ENCODE results near the gene PHC1.

The PHC1 gene

GRCh38 chr12:8969861-8970411 lies 55.6 kb downstream of the PHC1 start:
- TF ChIP-seq, protein P1, sequence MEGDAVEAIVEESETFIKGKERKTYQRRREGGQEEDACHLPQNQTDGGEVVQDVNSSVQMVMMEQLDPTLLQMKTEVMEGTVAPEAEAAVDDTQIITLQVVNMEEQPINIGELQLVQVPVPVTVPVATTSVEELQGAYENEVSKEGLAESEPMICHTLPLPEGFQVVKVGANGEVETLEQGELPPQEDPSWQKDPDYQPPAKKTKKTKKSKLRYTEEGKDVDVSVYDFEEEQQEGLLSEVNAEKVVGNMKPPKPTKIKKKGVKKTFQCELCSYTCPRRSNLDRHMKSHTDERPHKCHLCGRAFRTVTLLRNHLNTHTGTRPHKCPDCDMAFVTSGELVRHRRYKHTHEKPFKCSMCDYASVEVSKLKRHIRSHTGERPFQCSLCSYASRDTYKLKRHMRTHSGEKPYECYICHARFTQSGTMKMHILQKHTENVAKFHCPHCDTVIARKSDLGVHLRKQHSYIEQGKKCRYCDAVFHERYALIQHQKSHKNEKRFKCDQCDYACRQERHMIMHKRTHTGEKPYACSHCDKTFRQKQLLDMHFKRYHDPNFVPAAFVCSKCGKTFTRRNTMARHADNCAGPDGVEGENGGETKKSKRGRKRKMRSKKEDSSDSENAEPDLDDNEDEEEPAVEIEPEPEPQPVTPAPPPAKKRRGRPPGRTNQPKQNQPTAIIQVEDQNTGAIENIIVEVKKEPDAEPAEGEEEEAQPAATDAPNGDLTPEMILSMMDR (conservative IDR thresholded peaks at IDR 0.05; ENCODE audit: low read depth) = no peak
- POLR2A ChIA-PET (ENCODE audit: low non-redundant PET) = no interaction called here
- CTCF ChIA-PET = no interaction called here

DNA sequence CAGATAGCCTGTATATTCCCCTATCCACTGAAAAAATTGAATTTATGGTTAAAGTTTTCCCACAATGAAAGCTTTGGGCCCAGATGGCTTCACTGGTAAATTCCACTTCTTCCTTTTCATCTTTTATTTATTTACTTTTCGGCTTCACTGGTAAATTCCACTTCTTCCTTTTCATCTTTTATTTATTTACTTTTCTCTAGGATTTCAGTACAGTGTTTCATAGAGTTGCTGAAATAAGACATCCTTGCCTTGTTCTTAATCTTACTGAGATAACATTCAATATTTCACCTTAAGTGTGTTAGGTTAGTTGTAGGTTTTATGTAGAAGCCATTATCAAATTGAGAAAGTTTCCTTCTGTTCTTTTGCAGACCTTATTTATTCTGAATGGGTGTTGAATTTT lies 56.1 kb downstream of the PHC1 start:
- ChIA-PET CTCF (no interaction called here), POLR2A (ENCODE audit: low non-redundant PET) (no interaction called here)
- no peak for DNase-seq (ENCODE audit: low spot score)
- TF ChIP-seq, protein P1 (conservative IDR thresholded peaks at IDR 0.05; ENCODE audit: low read depth) = no peak
- no peak overlapping the region for H3K27ac ChIP-seq

More at GRCh38 chr12:8969861-8970411, 55.6 kb downstream of the PHC1 start:
- no peak for DNase-seq (ENCODE audit: low spot score)
- H3K27ac ChIP-seq = no peak overlapping the region

DNA sequence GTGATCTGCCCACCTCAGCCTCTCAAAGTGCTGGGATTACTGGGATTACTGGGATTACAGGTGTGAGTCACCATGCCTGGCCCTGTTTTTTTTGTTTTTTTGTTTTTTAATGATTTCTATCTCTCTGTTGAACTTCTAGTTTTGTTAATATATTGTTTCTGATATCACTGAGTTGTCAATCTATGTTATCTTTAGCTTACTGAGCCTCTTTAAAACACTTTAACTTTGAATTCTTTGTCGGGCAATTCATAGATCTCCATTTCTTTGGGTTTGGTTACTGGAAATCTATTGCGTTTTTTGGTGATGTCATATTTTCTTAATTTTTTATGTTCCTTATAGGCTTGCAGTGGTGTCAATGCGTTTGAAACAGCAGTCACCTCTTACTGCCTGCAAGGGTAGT lies 65.8 kb downstream of the PHC1 start:
- POLR2A ChIA-PET (ENCODE audit: low non-redundant PET) = no interaction called here
- DNase-seq (ENCODE audit: low spot score) = no peak
- CTCF ChIA-PET = no interaction called here
- H3K27ac ChIP-seq = no peak overlapping the region
- TF ChIP-seq, protein P1 (conservative IDR thresholded peaks at IDR 0.05; ENCODE audit: low read depth) = no peak

DNA sequence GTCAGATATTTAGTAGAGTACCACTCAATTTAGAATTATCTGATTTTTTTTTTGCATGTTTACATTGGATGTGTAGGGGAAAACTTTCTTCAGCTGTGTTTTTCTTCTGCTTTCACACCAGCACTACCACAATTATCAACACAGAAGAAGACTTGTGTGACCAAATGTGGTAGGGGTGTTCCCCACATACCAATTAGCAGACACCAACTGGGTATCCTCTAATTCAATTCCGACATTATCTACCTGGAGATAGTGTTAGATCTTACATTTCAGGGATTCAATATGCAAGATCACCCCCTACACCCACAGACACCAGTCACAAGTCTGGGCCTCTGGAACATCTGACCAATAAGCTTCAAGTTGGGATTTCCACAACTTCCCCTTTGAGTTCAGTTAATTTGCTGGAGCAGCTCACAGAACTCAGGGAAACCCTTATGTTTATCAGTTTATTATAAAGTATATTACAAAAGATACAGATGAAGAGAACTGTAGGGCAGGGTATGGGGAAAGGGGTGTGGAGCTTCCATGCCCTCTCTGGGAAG lies 71.0 kb downstream of the PHC1 start:
- H3K27ac ChIP-seq = no peak overlapping the region
- POLR2A ChIA-PET (ENCODE audit: low non-redundant PET) = no interaction called here
- CTCF ChIA-PET = no interaction called here
- TF ChIP-seq, protein P1 (conservative IDR thresholded peaks at IDR 0.05; ENCODE audit: low read depth) = no peak
- DNase-seq (ENCODE audit: low spot score) = no peak

GRCh38 chr12:8987163-8987562 lies 72.9 kb downstream of the PHC1 start:
- POLR2A ChIA-PET (ENCODE audit: low non-redundant PET) = no interaction called here
- TF ChIP-seq, protein P1 (conservative IDR thresholded peaks at IDR 0.05; ENCODE audit: low read depth) = no peak
- CTCF ChIA-PET = no interaction called here
- H3K27ac ChIP-seq = no peak overlapping the region
- no peak for DNase-seq (ENCODE audit: low spot score)

DNA sequence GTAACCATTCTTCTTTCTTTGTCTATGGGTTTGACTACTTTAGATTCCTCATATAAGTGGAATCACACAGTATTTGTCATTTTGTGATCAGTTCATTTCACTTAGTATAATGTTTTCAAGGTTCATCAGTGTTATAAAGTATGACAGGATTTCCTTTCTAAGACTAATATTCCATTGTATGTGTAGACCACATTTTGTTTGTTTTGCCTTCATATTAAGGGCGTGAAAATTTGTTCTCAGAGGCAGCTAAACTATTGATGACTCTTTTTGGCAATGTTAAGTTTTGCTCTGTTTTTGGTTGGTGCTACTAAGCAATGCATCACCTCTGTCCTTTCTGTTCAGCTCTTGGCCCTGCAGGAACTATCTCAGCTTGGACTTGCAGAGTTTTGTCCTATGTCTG lies 73.4 kb downstream of the PHC1 start:
- no peak overlapping the region for H3K27ac ChIP-seq
- ChIA-PET CTCF (no interaction called here), POLR2A (ENCODE audit: low non-redundant PET) (no interaction called here)
- TF ChIP-seq, protein P1 (conservative IDR thresholded peaks at IDR 0.05; ENCODE audit: low read depth) = no peak
- DNase-seq (ENCODE audit: low spot score) = no peak

All from RWPE1 (cell line).